Activated CD4-positive, alpha-beta T cell treated with anti-CD3 and anti-CD28 coated beads, Interleukin-10, Interleukin-2, amounts not matched to agents 100 ng/mL and 50 ng/mL, durations not matched to agents 16 hours and 8 hours (primary cell): Measurements from ENCODE around the gene GDF9.
A peak's percentile ranks its signal among the peaks of the same experiment; 100 is the strongest.
"Not testable (repeated sequence)": the region's sequence is repeated elsewhere in the genome, so short reads cannot be mapped to it uniquely, and the experiment has no call there.

Experiments
- DNase-seq: peaks from one replicate; pipeline ENCODE4 v3.0.0-alpha.2; 2020

GDF9 gene

GRCh38 chr5:132872788-132873118 is 6.5 kb upstream of the GDF9 start:
- DNase-seq: no peak

GRCh38 chr5:132871459-132872284 is 5.4 kb upstream of the GDF9 start:
- DNase-seq: no peak

- DNase-seq: no peak
These were observed 4.5 kb upstream of the GDF9 start for GRCh38 chr5:132870801-132871200.

GRCh38 chr5:132868754-132869153 is 2.5 kb upstream of the GDF9 start:
- no peak for DNase-seq

GRCh38 chr5:132867046-132867451 is 780 bp upstream of the GDF9 start:
- DNase-seq: no peak

- no peak for DNase-seq
These were observed 464 bp downstream of the GDF9 start for GRCh38 chr5:132865668-132866341.

GRCh38 chr5:132860742-132861141 is 5.5 kb downstream of the GDF9 start:
- DNase-seq: no peak

GRCh38 chr5:132859889-132860437 is 6.3 kb downstream of the GDF9 start:
- peak; percentile 5 for DNase-seq

GRCh38 chr5:132856011-132856410 is 10.3 kb downstream of the GDF9 start:
- DNase-seq: no peak

- not testable (repeated sequence) for DNase-seq
These were observed 11.3 kb downstream of the GDF9 start for GRCh38 chr5:132854992-132855391.

GRCh38 chr5:132854301-132854700 is 12.0 kb downstream of the GDF9 start:
- DNase-seq: no peak

- no peak for DNase-seq
These were observed 12.5 kb downstream of the GDF9 start for GRCh38 chr5:132853790-132854189.

- DNase-seq: no peak
These were observed 12.9 kb downstream of the GDF9 start for GRCh38 chr5:132853323-132853722.

GRCh38 chr5:132850066-132850465 is 16.2 kb downstream of the GDF9 start:
- DNase-seq: no peak

- no peak for DNase-seq
These were observed 16.9 kb downstream of the GDF9 start for GRCh38 chr5:132849347-132849746.

GRCh38 chr5:132848270-132848669 is 18.0 kb downstream of the GDF9 start:
- no peak for DNase-seq

GRCh38 chr5:132841305-132841704 is 25.0 kb downstream of the GDF9 start:
- no peak for DNase-seq

- DNase-seq: no peak
These were observed 25.4 kb downstream of the GDF9 start for GRCh38 chr5:132840896-132841295.

- DNase-seq: no peak
These were observed 26.0 kb downstream of the GDF9 start for GRCh38 chr5:132840313-132840712.

GRCh38 chr5:132839426-132840301 is 26.6 kb downstream of the GDF9 start:
- no peak for DNase-seq

- DNase-seq: no peak
These were observed 27.6 kb downstream of the GDF9 start for GRCh38 chr5:132838516-132839282.

- no peak for DNase-seq
These were observed 28.4 kb downstream of the GDF9 start for GRCh38 chr5:132837868-132838267.
